Measurements from ENCODE around the gene DPH2.

- TF ChIP-seq, protein P1, sequence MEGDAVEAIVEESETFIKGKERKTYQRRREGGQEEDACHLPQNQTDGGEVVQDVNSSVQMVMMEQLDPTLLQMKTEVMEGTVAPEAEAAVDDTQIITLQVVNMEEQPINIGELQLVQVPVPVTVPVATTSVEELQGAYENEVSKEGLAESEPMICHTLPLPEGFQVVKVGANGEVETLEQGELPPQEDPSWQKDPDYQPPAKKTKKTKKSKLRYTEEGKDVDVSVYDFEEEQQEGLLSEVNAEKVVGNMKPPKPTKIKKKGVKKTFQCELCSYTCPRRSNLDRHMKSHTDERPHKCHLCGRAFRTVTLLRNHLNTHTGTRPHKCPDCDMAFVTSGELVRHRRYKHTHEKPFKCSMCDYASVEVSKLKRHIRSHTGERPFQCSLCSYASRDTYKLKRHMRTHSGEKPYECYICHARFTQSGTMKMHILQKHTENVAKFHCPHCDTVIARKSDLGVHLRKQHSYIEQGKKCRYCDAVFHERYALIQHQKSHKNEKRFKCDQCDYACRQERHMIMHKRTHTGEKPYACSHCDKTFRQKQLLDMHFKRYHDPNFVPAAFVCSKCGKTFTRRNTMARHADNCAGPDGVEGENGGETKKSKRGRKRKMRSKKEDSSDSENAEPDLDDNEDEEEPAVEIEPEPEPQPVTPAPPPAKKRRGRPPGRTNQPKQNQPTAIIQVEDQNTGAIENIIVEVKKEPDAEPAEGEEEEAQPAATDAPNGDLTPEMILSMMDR (IDR thresholded peaks at IDR 0.05): no peak
- TF ChIP-seq ZSCAN20 (CRISPR knock-in tag; IDR thresholded peaks at IDR 0.05) (no peak), CHD2 (IDR thresholded peaks at IDR 0.05; ENCODE audit: low read length, partially characterized antibody) (no peak), GATA3 (IDR thresholded peaks at IDR 0.05; ENCODE audit: borderline replicate concordance) (no peak), POLR2AphosphoS2 (conservative IDR thresholded peaks at IDR 0.05; ENCODE audit: low read length) (no peak), USF2 (IDR thresholded peaks at IDR 0.05) (peak; percentile 59; the same call in 1 of the 2 replicates), MAFK (IDR thresholded peaks at IDR 0.05; ENCODE audit: partially characterized antibody) (no peak), CBX2 (IDR thresholded peaks at IDR 0.05; ENCODE audit: borderline replicate concordance, low read depth) (no peak), RNF2 (IDR thresholded peaks at IDR 0.05; ENCODE audit: borderline replicate concordance, low read depth) (no peak), RFX5 (IDR thresholded peaks at IDR 0.05) (no peak), MAZ (IDR thresholded peaks at IDR 0.05; ENCODE audit: borderline replicate concordance, low read depth, low read length) (no peak), JUNB (IDR thresholded peaks at IDR 0.05) (no peak), POLR2A (IDR thresholded peaks at IDR 0.05; ENCODE audit: low read length) (peak; percentile 27; the same call in 1 of the 2 replicates), ZNF302 (CRISPR knock-in tag; IDR thresholded peaks at IDR 0.05) (no peak)
Observed at GRCh38 chr1:43969746-43970466, at the start of gene DPH2.
